GM18508 (cell line): ENCODE data around the gene RNF121.

Experiments
- ATAC-seq: cut with Tn5 transposase; IDR thresholded peaks from one replicate; pipeline ENCODE4 v1.9.1; 2021; ENCODE audit warnings: moderate number of reproducible peaks; ENCODE audit not compliant: insufficient read depth, unreplicated experiment

The RNF121 gene

DNA sequence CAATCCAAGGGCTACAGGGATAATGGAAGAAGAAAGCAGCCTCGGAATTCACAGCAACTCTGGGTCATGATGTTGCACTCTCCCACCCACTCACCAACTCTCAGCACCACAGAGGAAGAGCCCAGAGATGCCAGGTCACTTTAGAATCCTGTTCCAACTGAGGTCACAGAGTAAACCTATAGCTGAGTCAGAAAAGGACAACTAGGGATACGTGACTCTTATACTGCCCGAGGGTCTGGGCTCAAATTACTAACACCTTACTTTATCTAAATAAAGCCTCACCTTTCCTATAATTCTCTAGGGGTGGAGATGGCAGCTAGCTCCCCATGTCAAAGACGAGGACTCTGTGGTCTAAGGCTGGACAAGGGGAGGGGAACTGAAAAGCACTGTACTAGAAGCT is 94.5 kb downstream of the RNF121 start:
- no peak for ATAC-seq

DNA sequence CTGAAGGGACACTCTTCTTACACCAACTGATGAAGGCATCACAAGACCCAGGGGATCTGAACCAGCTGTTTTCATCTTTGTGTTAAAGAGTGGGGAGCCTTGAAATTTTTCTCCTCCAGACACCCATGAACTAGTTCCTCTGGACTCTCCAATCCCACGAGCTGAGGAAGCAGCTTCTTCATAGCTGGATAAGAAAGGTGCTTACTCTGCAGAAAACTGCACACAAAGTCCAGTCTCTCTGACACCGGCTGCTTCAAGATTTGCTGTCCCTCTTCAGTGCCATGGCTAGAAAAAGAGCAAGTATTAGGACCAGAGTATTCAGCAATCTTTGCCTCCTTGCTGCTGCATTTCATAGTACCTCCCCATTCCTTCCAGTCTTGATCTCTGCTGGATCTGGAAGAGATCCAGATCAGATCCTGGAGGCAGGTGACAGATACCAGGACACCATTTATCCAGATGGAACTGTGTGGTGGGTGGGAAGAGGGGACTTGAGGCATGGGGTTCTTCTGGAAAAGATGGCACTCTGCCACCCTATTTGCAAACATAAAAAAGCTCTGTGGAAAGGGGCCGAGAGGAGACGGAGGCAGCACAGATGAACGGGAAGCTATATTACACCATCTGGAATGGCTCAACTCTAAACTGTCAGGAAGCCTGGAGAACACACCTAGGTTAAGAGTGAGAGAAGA is 95.4 kb downstream of the RNF121 start:
- ATAC-seq, result no peak

DNA sequence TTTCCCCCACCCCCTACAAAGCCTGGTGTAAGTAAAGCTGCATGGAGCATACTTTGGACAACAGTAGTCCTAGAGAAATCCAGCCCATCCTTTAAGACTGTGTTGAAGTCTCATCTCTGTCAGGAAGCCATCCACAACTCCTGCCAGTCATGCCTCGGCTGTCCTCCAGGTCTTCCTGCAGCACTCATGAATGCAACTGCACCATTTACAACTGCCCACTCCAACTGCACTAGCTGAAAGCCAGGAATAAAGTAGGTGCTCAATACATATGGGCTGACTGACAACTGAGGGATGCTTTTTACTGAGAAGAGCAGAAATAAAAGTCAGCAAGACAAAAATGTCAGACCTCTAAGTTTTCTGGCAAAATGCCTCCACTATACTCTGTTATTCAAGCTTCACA is 97.2 kb downstream of the RNF121 start:
- no peak for ATAC-seq

DNA sequence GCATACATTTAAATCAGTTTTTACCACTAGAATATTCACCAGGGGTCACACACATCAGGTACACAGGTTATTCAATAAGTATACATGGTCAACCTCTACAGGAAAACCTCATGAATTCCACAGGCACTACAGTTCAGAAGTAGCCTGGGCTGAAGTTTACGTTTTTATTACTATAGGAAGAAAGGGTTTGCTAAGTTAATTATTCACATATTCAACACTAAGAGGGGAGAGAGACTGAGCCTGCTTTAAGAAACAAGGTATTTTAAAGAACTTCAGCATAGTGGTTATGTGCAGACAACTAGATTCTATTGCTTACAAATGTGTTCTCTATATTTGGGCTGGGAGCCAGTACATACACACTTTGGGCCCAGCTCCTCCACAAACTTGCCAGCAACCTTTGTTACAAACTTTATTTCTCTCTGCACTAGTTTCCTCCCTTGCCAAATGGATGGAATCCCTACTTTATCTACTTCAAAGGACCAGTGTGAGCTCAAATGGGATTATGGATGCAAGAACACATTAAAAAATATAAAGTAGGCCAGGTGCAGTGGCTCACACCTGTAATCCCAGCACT is 101.7 kb downstream of the RNF121 start:
- no peak for ATAC-seq

DNA sequence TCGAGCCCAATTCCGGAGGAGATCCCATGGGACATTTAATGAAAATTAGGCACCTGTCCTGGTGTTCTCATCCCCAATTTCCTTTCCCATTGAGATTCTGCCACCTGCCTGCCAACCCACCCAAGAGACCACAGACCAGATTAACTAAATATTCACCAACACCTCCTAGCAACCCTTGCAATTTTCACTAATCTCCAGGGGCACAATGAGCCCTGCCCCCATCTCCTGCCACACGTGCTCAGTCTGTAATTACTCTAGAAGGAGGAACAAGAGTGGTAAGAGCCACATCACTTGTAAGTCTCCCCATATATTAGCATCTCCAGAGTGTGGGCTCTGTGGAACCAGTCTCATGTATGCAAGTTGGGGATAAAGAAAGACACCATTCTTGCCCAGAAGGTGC is 107.8 kb downstream of the RNF121 start:
- no peak for ATAC-seq

DNA sequence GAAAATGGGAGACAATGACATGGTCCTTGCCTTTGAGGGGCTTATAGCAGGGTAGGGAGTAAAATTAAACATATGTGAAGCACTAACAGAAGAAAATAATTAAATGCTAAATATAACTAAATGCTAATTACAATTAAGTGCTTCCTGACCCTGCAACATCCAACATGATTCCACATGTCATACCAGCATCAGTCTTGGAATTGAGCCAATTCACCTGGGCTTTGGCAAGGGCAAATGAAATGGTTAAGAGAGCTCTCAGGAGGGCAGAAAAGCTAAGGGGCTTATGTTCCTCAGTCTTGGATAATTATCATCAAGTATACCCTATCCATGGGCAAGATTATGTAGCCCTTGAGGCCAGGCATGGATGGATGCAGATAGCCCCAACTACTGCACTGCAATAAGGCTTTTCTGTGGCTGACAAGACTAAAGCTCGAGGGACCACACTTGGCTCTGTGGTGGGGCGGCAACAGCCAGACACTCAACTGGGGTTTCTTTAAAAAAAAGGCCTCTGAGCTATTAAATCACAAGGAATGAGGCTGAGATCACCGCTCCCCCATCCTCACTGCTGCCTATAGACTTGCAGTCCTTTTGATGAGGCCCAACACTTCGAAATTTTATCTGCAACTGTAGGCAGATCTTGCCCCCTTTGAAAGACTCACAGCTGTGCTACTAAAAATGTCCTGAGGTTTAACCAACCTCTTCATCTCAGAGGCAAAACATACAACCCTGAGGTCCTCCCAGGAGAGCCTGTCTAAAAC is 108.9 kb downstream of the RNF121 start:
- no peak for ATAC-seq

DNA sequence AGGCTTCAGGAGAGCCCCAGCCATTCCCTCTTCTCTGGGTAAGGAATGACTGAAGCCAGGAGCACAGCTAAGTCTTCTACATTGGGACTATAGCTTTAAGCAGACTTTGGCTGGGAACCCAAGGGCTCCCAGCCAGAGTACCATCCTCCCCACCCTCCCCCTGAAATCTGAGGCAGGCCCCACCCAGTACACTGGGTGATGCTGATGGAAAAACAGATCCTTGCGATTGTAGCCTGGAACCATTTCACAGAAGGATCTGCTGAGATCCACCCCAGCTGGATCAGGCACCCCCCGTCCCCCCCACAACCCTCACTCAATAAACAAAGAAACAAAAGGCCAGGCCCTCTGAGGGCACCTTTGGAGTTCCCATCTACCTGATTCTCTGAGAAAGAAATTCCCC is 109.6 kb downstream of the RNF121 start:
- ATAC-seq, result no peak

DNA sequence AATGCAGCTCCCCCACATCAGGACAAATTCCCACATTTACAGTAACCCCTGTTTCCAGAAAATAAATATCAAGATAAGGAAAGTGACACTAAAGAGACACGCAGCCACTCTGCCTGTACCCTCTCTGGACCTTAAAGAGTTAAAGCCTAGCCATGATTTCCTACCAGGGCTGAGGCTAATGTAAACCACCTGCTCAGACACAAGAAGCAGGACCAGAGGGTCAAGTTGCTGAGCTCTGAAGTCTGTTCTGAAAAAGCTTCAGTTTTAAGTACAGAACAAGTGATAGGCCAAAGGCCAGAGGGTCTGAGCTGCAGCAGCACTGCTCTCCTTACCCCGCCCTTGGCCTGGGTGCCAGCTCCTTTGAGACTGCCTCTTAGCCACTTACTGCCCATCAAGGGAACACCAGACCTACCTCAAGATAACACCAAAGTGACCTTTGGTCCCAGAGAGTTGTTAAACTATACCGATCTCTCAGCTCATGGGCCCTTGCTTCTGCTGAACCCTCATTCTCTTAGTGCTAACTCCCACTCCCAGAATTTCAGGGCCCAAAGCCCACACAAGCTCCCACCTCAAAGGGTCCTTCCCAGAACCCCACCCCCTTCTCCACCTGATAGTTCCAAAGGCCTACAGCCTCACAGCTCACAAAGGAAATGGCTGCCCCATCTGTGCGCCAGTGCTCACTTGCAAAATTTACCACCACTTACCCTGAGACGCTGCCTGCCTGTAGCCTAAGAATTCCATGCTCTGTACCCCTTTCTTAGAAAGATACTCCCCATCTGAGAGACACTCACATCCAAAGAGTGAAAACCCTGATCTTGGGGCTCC is 110.4 kb downstream of the RNF121 start:
- no peak for ATAC-seq

DNA sequence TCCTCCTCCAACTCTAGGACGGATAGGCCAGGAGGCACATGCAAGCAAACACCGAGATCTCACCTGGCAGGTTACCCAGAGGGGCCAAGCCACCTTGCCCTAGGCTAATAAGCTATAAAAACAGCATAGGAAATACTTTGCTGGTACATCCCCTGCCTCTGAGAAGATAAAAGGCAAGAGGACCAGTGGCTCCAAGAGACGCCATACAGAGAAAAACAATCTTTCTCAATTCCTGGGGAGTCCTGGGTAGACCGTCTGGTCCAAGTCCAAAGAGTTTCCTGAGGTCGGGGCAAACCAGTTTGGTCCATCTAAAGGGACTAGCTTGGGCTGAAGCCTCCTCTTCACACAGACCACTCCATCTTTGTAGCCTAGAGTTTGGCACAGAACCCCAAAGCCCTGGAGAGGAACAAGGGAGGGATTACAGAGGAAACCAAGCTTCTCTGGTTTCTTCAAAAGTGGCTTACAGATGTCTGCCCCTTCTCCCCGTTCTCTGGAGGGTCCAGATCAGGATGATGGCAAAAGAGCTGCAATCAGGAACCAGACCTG is 111.1 kb downstream of the RNF121 start:
- no peak for ATAC-seq

DNA sequence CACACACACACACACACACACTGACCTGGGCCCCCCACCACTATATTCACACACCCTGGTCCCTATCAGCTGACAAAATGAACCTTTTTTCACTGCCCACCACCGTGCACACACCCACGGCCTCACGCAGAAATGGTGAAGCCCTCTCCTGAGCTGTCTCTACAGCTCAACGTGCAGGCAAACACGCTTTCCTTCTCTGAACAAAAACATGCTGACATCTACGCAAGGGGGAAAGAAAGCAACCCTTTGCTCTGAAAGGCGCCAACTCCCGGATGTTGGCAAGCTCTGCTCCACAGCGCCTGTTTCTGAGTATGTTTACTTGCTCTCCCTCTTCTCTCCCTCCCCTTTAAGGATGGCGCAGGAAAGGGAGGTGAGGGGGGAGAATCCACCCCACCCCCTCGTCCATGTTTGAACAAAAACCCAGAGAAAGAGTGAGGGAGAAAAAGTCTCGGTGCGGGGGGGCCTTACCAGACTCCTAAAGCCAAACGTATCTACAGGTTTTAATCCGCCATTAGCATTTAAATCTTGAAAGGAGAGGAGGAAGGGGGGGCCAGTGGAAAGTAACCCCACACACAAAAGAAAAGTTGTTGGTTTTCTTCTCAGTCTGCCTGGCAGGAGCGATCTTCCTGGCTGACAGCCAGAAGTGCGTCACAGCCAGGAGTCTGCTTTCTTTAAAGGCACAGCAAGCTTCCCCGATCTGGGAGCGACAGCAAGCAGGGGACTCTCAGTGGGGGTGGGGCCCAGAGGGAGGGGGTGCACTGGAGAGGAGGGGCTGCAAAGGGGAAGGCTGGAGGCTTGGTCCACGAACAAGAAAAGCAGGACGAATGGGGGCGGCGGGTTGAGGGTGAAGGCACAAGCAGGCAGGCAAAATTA is 111.9 kb downstream of the RNF121 start:
- ATAC-seq, result no peak

DNA sequence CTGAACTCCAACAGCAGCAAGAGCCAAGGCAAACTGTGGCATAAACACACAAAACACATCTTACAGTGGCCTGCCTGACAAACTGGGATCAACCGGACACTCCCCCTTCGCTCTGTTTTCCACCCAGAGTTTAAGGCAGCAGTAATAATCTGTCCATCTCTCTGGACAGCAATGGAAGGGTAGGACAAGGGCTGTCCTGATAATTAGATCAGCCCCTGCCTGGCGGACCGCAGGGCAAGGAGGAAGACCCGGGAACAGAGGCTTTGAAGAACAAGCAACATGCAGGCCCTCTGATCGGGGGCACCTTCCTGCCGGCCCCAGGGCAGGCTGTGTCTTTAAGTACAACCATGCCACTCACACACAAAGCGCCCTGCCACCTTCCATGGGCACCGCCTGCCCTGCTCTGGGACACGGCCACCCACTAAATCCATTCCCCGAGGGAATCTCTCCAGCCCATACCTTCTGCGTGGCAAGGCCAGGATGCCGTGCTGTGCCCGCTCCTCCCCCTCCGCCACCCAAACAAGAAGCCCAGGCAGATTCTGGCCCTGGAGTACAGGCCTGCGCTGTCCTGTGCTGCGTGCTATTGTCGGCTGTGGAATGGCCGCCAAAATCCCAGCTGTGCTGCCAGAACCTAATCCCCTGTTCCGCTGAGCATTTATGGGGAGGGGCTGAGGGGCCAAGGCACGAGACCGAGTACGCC is 112.7 kb downstream of the RNF121 start:
- ATAC-seq, result no peak

DNA sequence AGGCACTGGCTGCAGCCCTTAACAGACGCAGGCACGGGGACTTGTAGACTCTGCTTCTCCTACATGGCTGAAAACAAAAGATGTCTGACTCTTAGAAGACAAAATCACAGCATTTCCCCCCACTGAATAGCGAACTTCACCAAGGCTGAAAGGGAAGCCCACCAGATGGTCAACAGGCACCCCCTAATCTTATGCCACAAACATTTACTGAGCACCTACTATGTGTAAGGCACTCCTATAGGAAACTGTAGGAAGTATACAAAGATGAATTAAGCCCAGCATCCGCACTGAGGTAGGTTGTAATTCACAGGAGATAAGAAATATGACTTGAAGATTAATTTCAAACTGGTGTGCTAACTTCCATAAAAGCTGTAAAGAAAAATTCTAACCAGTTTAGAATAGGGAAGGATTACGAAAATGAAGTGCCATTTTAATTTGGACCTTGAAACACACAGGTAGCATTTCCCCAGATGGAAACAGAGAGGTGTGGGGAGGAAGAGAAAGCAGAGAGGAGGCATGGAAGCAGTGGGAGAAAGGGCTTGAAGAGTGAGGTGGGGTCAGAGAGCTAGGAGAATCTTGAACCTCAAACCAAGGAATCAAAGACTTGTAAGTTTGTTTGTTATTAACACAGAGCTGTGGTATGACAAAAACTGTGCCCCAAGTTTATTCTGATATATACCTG is 113.4 kb downstream of the RNF121 start:
- no peak for ATAC-seq

DNA sequence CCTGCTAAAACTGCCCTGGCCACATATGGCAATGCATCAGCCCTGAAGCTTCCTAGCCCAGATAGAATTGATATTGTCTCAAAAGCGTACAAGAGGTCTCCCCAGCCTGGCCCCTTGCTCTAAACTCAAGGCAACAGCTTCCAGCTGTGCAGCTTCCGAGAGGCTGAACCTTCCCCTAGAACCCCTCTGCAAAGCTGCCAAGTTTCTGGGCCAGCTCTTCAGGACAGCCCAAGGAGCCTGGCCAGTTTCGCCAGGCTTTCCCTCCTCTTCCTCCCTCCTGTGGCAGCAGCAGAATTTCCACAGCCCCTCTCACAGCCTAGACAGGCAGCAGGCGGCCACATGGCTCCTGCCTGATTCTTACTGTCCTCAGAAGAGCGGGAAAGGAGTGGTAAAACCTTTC is 117.0 kb downstream of the RNF121 start:
- no peak for ATAC-seq
